GM12873 (cell line): ENCODE results near the gene LCN6.

ENCODE experiments used
- CTCF ChIP-seq: IDR thresholded peaks from 2 replicates; pipeline ENCODE4 v1.5.1; 2012; ENCODE audit warnings: low read depth, mild to moderate bottlenecking, moderate library complexity, low read length, control low read depth; ENCODE audit not compliant: insufficient read depth; ENCODE audit errors: missing control alignments

The LCN6 gene

GRCh38 chr9:136713550-136713949 is 34.8 kb downstream of the LCN6 start:
- TF ChIP-seq CTCF = no peak

GRCh38 chr9:136712690-136713544 is 35.4 kb downstream of the LCN6 start:
- TF ChIP-seq CTCF = no peak

GRCh38 chr9:136711751-136712689 is 36.3 kb downstream of the LCN6 start, which contains the start of gene DIPK1B:
Gene DIPK1B (plus strand): TSS chr9:136712572. CDS start chr9:136712666, 94 bp downstream.
- no peak for TF ChIP-seq CTCF

- no peak for TF ChIP-seq CTCF
These were observed 37.8 kb downstream of the LCN6 start for GRCh38 chr9:136710543-136710942.

DNA sequence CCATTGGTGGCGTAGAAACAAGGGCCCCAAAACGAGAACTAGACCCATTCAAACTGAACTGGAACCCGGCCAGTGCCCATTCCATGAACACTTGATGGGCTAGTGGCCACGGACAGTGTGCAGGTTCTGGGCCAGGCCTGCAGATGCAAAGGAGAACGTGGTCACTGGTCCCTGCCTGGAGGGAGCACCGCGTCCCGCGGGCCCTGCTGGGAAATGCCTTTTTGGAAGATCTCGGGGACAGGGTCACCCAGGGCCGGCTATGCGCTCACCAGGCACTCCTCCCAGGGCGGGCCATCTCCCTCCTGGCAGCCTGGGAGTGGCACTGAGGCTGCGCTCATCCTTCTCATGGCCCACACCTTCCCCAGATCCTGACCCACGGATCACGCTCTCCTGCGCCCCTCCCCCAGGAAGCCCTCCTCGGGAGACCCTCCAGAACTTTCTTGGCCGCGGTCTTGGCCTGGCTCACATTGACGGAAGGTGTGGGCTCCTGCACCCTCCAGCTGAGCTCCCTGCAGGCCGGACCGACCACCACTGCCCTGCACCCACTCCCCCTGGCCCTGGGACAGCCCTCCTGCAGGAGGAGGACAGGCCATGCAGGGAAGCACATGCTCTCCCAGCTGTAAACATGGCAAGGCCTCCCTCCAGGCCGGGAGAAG is 38.7 kb downstream of the LCN6 start:
- TF ChIP-seq CTCF = no peak

- no peak for TF ChIP-seq CTCF
These were observed 40.3 kb downstream of the LCN6 start for GRCh38 chr9:136707849-136708517.
